HG03095 (cell line): Measurements from ENCODE around the gene LRRC4C.

Experiments
- ATAC-seq: cut with Tn5 transposase; IDR thresholded peaks from one replicate; pipeline ENCODE4 v1.9.1; 2021; ENCODE audit warnings: moderate library complexity; ENCODE audit not compliant: unreplicated experiment

Gene LRRC4C

GRCh38 chr11:40393511-40393910 is 1065.9 kb downstream of the LRRC4C start:
- ATAC-seq = no peak

GRCh38 chr11:40391679-40392078 is 1067.8 kb downstream of the LRRC4C start:
- ATAC-seq = no peak

GRCh38 chr11:40388097-40388818 is 1071.2 kb downstream of the LRRC4C start:
- ATAC-seq = no peak

GRCh38 chr11:40387240-40387980 is 1072.0 kb downstream of the LRRC4C start:
- no peak for ATAC-seq

- ATAC-seq = no peak
Measured at GRCh38 chr11:40384991-40385390, 1074.5 kb downstream of the LRRC4C start.

GRCh38 chr11:40381481-40381880 is 1078.0 kb downstream of the LRRC4C start:
- ATAC-seq = no peak

GRCh38 chr11:40380835-40381234 is 1078.6 kb downstream of the LRRC4C start:
- no peak for ATAC-seq

- no peak for ATAC-seq
Measured at GRCh38 chr11:40376331-40376730, 1083.1 kb downstream of the LRRC4C start.

GRCh38 chr11:40370821-40371616 is 1088.4 kb downstream of the LRRC4C start:
- no peak for ATAC-seq

- no peak for ATAC-seq
Measured at GRCh38 chr11:40360206-40360798, 1099.2 kb downstream of the LRRC4C start.

- no peak for ATAC-seq
Measured at GRCh38 chr11:40354121-40354520, 1105.3 kb downstream of the LRRC4C start.

- no peak for ATAC-seq
Measured at GRCh38 chr11:40340911-40341310, 1118.5 kb downstream of the LRRC4C start.

GRCh38 chr11:40338739-40339138 is 1120.7 kb downstream of the LRRC4C start:
- no peak for ATAC-seq

- no peak for ATAC-seq
Measured at GRCh38 chr11:40338062-40338461, 1121.4 kb downstream of the LRRC4C start.

- ATAC-seq = no peak
Measured at GRCh38 chr11:40337118-40337517, 1122.3 kb downstream of the LRRC4C start.

- ATAC-seq = no peak
Measured at GRCh38 chr11:40328890-40329614, 1130.4 kb downstream of the LRRC4C start.

GRCh38 chr11:40323241-40323640 is 1136.2 kb downstream of the LRRC4C start:
- no peak for ATAC-seq

GRCh38 chr11:40321537-40321936 is 1137.9 kb downstream of the LRRC4C start:
- no peak for ATAC-seq

GRCh38 chr11:40316171-40316570 is 1143.3 kb downstream of the LRRC4C start:
- ATAC-seq = no peak

GRCh38 chr11:40315122-40315521 is 1144.3 kb downstream of the LRRC4C start:
- no peak for ATAC-seq

GRCh38 chr11:40314327-40314726 is 1145.1 kb downstream of the LRRC4C start:
- no peak for ATAC-seq
